A549 (cell line): ENCODE data around the gene ABHD6. TPM values are rescaled to one million over a fixed set of nuclear protein-coding genes. Genes with fewer than 3 reads are reported as not detected.

Experiments
- ATAC-seq, 2 experiments: fragments of 200-7000 bp in 1 of 2; fragments of >200 bp in 1 of 2; cut with Nextera tagmentation in 1 of 2; cut with Tn5 transposase in 1 of 2; 3 replicates each; pipeline versions ENCODE4 v1.8.0 to v1.9.1; 2018 to 2020; ENCODE audit warnings: mild to moderate bottlenecking in 1 of 2, moderate library complexity in 1 of 2
- CTCF ChIA-PET: fragments of 300-600 bp; sonication (Branson Sonifier 250); formaldehyde crosslinking; extraction: SDS; loops from one replicate; lab custom pipeline; 2021; ENCODE audit warnings: antibody characterized with exemption, inconsistent platforms; lab: Yijun Ruan, JAX
- POLR2A ChIA-PET: fragments of 350-600 bp; formaldehyde crosslinking; extraction: SDS; loops from one replicate; lab custom pipeline; 2021; ENCODE audit warnings: antibody characterized with exemption, inconsistent platforms; lab: Yijun Ruan, JAX
- DNase-seq, 2 experiments: peaks; one replicate each; pipeline versions ENCODE4 v3.0.0 to v3.0.0-alpha.2; 2011 to 2016; ENCODE audit warnings: low read depth in 1 of 2, low spot score in 1 of 2
- FAIRE-seq: peaks from 2 replicates; lab custom pipeline; 2011; peaks lifted over from hg19 to GRCh38; lab: Jason Lieb, UNC
- H3K27ac ChIP-seq, 2 experiments: fragments of >200 bp; sonication (Bioruptor Twin); formaldehyde crosslinking; 3 replicates each; pipeline ENCODE4 v1.5.1; 2016 to 2017
- H3K4me1 ChIP-seq: fragments of >200 bp; sonication (Bioruptor Twin); formaldehyde crosslinking; 3 replicates; pipeline ENCODE4 v1.6.1; 2016
- H3K4me2 ChIP-seq: fragments of >200 bp; sonication (Bioruptor Twin); formaldehyde crosslinking; 3 replicates; pipeline ENCODE4 v1.6.1; 2016
- H3K4me3 ChIP-seq: fragments of >200 bp; sonication (Bioruptor Twin); formaldehyde crosslinking; 3 replicates; pipeline ENCODE4 v1.5.1; 2016
- H3K9me3 ChIP-seq: fragments of >200 bp; sonication (Bioruptor Twin); formaldehyde crosslinking; 3 replicates; pipeline ENCODE4 v1.6.1; 2016
- BCL3 ChIP-seq: fragments of >200 bp; sonication (Bioruptor Twin); formaldehyde crosslinking; IDR thresholded peaks from 3 replicates; pipeline ENCODE4 v1.6.1; 2016
- CBX8 ChIP-seq: fragments of 200-600 bp; sonication (generic); IDR thresholded peaks from 2 replicates; pipeline ENCODE4 v1.6.1; 2016
- ELK1 ChIP-seq: fragments of 150-350 bp; IDR thresholded peaks from 2 replicates; pipeline ENCODE4 v1.6.1; 2014; ENCODE audit warnings: low read depth, mild to moderate bottlenecking, low read length
- ESRRA ChIP-seq: fragments of 150-350 bp; IDR thresholded peaks from 2 replicates; pipeline ENCODE4 v1.6.1; 2014; ENCODE audit warnings: mild to moderate bottlenecking, low read length, borderline replicate concordance
- FOXS1 ChIP-seq: fragments of 250-450 bp; sonication (Bioruptor Pico); IDR thresholded peaks from 2 replicates; pipeline ENCODE4 v1.5.0; 2020; ENCODE audit warnings: mild to moderate bottlenecking, moderate library complexity
- HDAC2 ChIP-seq: fragments of 200-600 bp; sonication (generic); IDR thresholded peaks from 2 replicates; pipeline ENCODE4 v1.6.1; 2016
- HMGXB4 ChIP-seq: fragments of 250-450 bp; sonication (Bioruptor Pico); IDR thresholded peaks from 2 replicates; pipeline ENCODE4 v1.5.0; 2021; ENCODE audit warnings: mild to moderate bottlenecking, moderate library complexity, borderline replicate concordance
- HOXA7 ChIP-seq: fragments of 250-450 bp; sonication (Bioruptor Pico); IDR thresholded peaks from 2 replicates; pipeline ENCODE4 v1.5.0; 2020; ENCODE audit warnings: mild to moderate bottlenecking, moderate library complexity
- HOXB13 ChIP-seq: fragments of 250-450 bp; sonication (Bioruptor Pico); IDR thresholded peaks from 2 replicates; pipeline ENCODE4 v1.5.0; 2020; ENCODE audit warnings: low read depth, mild to moderate bottlenecking, moderate library complexity
- HOXB5 ChIP-seq: fragments of 250-450 bp; sonication (Bioruptor Pico); IDR thresholded peaks from 2 replicates; pipeline ENCODE4 v1.5.0; 2020; ENCODE audit warnings: mild to moderate bottlenecking, moderate library complexity
- KDM1A ChIP-seq: fragments of 200-600 bp; sonication (generic); IDR thresholded peaks from 2 replicates; pipeline ENCODE4 v1.6.1; 2016; ENCODE audit warnings: low read depth, mild to moderate bottlenecking
- MAX ChIP-seq: IDR thresholded peaks from 2 replicates; pipeline ENCODE4 v1.6.1; 2012
- NR3C1 ChIP-seq: fragments of >200 bp; sonication (Bioruptor Twin); formaldehyde crosslinking; IDR thresholded peaks from 3 replicates; pipeline ENCODE4 v1.6.1; 2017
- POLR2A ChIP-seq: IDR thresholded peaks from 2 replicates; pipeline ENCODE4 v1.6.1; 2012; ENCODE audit warnings: mild to moderate bottlenecking, low read length
- POLR2AphosphoS2 ChIP-seq: conservative IDR thresholded peaks from 2 replicates; pipeline ENCODE4 v1.6.1; 2012; ENCODE audit warnings: low read length, improper control_type of control experiment, inconsistent platforms
- RAD21 ChIP-seq, 2 experiments: fragments of >200 bp in 1 of 2; sonication (Bioruptor Twin) in 1 of 2; formaldehyde crosslinking in 1 of 2; IDR thresholded peaks in 1 of 2; conservative IDR thresholded peaks in 1 of 2; 2 replicates in 1 of 2; 3 replicates in 1 of 2; pipeline ENCODE4 v1.6.1; 2012 to 2018; ENCODE audit warnings: inconsistent platforms in 1 of 2
- SMC3 ChIP-seq: fragments of >200 bp; sonication (Bioruptor Twin); formaldehyde crosslinking; IDR thresholded peaks from 3 replicates; pipeline ENCODE4 v1.6.1; 2018; ENCODE audit warnings: inconsistent platforms
- SREBF2 ChIP-seq: fragments of 450-650 bp; IDR thresholded peaks from 2 replicates; pipeline ENCODE4 v1.6.1; 2014; ENCODE audit warnings: mild to moderate bottlenecking, moderate library complexity
- ZFP36 ChIP-seq: fragments of 450-650 bp; IDR thresholded peaks from 2 replicates; pipeline ENCODE4 v1.6.1; 2014; ENCODE audit warnings: borderline replicate concordance; ENCODE audit not compliant: partially characterized antibody
- ZNF302 ChIP-seq: fragments of 250-450 bp; sonication (Bioruptor Pico); IDR thresholded peaks from 2 replicates; pipeline ENCODE4 v1.9.0; 2021; ENCODE audit warnings: inconsistent platforms, mild to moderate bottlenecking, moderate library complexity
- WGBS: methylation state at CpG from one replicate; pipeline ENCODE4 v1.1.6; 2017; ENCODE audit errors: missing lambda C conversion rate; 5-methylcytosine and 5-hydroxymethylcytosine counted together
- polyA plus RNA-seq, 4 experiments: library from polyadenylated mRNA; depleted of rRNA in 3 of 4; stranded (reverse); fragments of >200 nt; fragmentation: RNase III in 1 of 4; extraction: RNeasy Plus Mini Kit Qiagen cat#74134 plus additional on column Dnase treatment in 1 of 4; gene quantifications; 2 replicates in 3 of 4; 3 replicates in 1 of 4; pipeline ENCODE4 v1.2.3, GENCODE V29; 2011 to 2017

The ABHD6 gene
- polyA plus RNA-seq, 2 of the 4 experiments (the other 2 are of a cell fraction) = 6.6 to 10.1 TPM

- no peak overlapping the region for H3K4me3 ChIP-seq
- H3K4me1 ChIP-seq = peaks cover 11% of the 10 kb centered on the region; the same call in 2 of the 3 replicates
- FAIRE-seq (no peak), ATAC-seq (no peak), DNase-seq (no peak)
- TF ChIP-seq RAD21 (conservative IDR thresholded peaks at IDR 0.05 in 1 of 2, IDR thresholded peaks at IDR 0.05 in 1 of 2) (no peak), BCL3 (no peak), HOXB13 (CRISPR knock-in tag) (no peak), SREBF2 (no peak), HMGXB4 (CRISPR knock-in tag) (no peak), MAX (no peak), SMC3 (no peak), POLR2AphosphoS2 (no peak), NR3C1 (no peak), ZNF302 (CRISPR knock-in tag) (no peak)
- CTCF ChIA-PET = interaction anchor here (1.4 kb wide), 1 partner anchor 300 kb away, joined by 3 read pairs; no protein-coding TSS in a partner anchor
- POLR2A ChIA-PET = no interaction called here
- WGBS = 78% methylated on average over 8 of the region's 8 CpGs
- no peak overlapping the region for H3K4me2 ChIP-seq
- H3K27ac ChIP-seq = no peak overlapping the region
- H3K9me3 ChIP-seq = no peaks in the 10 kb centered on the region
These were observed 91.7 kb downstream of the ABHD6 start for GRCh38 chr3:58329150-58329921.

- Histone ChIP-seq H3K4me2 (no peak overlapping the region), H3K4me3 (no peak overlapping the region), H3K9me3 (no peaks in the 10 kb centered on the region), H3K4me1 (peaks cover 16% of the 10 kb centered on the region; the same call in 2 of the 3 replicates), H3K27ac (no peak overlapping the region)
- DNase-seq = no peak
- ChIA-PET POLR2A (no interaction called here), CTCF (interaction anchor here (1.4 kb wide), 1 partner anchor 300 kb away, joined by 3 read pairs; no protein-coding TSS in a partner anchor)
- WGBS = 81% methylated on average over 5 of the region's 5 CpGs
- TF ChIP-seq ZNF302 (CRISPR knock-in tag) (no peak), HOXA7 (CRISPR knock-in tag) (no peak)
- no peak for FAIRE-seq
- no peak for ATAC-seq
These were observed 92.4 kb downstream of the ABHD6 start for GRCh38 chr3:58329922-58330413.

- TF ChIP-seq POLR2A (no peak), HOXB5 (CRISPR knock-in tag) (no peak), ZFP36 (no peak), KDM1A (no peak), ELK1 (no peak), CBX8 (no peak), FOXS1 (CRISPR knock-in tag) (no peak), ESRRA (no peak), BCL3 (no peak), HDAC2 (no peak)
- H3K27ac ChIP-seq = peak overlapping the region in 1 of 2 experiments; percentile 96; a peak in 2 of 6 replicates
- H3K9me3 ChIP-seq = no peaks in the 10 kb centered on the region
- ATAC-seq (no peak), FAIRE-seq (no peak), DNase-seq (no peak)
- no peak overlapping the region for H3K4me3 ChIP-seq
- ChIA-PET POLR2A (no interaction called here), CTCF (interaction anchor here (1.0 kb wide), 1 partner anchor 11 kb away, joined by 3 read pairs; no protein-coding TSS in a partner anchor)
- no peak overlapping the region for H3K4me2 ChIP-seq
- whole genome bisulfite sequencing = 96% methylated on average over 4 of the region's 4 CpGs
- peaks cover 24% of the 10 kb centered on the region for H3K4me1 ChIP-seq
These were observed 94.1 kb downstream of the ABHD6 start for GRCh38 chr3:58331593-58332152.
